GM19351 (cell line): ENCODE data around the gene QRICH2.

ENCODE experiments used
- ATAC-seq: cut with Tn5 transposase; IDR thresholded peaks from one replicate; pipeline ENCODE4 v1.9.1; 2021; ENCODE audit warnings: mild to moderate bottlenecking, moderate library complexity; ENCODE audit not compliant: unreplicated experiment

Gene QRICH2

GRCh38 chr17:76279742-76280287 lies 28.3 kb downstream of the QRICH2 start:
- no peak for ATAC-seq

DNA sequence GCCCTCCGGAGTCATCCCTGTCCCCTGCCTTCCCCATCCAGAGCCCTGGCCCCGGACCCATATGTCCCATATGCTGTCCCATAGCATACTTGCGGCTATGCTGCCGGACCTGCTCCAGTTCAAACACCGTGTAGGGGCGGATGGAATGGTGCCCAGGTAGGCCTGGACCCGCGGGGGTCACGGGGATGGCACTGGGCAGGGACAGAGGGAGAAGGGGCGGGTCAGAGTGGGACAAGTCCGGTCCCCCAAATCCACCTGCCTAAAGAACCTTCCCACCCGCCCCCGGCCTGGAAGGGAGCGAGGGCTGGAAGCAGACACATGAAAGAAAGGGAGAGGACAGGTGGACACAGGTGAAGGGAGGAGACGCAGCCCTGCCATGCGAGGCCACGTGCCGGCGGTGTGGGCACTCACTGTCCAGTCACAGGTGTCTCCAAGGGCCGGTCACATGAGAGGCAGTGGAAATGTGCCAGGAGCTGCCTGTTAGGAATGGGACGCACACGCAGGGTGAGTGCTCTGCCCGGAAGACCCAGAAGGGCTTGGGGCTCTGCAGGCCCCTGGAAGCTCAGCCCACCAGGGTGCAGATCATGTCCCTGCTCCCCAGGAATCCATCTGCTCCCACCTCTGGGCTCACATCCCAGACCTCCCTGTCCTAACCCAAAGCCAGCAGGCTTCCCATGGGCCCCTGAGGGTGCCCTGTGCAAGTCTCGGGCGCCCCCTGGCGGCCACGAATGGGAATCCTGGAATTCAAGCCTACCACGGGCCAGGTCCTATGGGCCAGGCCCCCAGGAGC lies 28.9 kb downstream of the QRICH2 start:
- ATAC-seq = no peak

DNA sequence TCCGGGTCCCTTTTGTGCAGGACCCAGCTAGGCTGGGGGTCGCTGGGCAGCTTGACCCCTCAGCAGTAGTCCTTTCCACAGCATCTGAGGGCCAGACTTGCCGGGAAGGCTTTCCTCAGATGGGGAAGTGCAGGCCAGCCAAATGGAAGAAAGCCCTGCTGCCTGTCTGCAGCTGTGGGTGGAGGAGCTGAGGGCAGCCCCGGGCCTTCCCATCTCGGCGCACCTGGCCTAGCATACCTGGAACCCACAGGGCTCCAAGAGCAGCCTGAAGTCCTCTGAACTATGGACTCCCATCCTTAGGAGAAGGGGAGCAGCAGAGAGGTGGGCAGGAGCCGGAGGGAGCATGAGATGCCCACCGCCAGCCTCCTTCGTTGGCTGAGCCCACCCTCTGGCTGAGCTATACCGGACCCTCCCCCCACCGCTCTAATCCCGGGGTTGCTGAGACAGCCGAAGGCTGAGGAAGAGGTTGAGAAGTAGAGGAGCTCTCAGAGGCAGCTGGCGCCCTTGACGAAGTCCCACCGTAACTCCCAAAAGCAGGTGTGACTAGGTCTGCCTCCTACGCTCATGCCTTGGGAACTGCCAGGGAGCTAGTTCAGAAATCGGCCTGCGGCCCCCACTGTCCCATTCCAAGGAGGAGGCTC lies 29.7 kb downstream of the QRICH2 start:
- ATAC-seq = no peak

GRCh38 chr17:76277300-76278267 lies 30.5 kb downstream of the QRICH2 start:
- no peak for ATAC-seq

DNA sequence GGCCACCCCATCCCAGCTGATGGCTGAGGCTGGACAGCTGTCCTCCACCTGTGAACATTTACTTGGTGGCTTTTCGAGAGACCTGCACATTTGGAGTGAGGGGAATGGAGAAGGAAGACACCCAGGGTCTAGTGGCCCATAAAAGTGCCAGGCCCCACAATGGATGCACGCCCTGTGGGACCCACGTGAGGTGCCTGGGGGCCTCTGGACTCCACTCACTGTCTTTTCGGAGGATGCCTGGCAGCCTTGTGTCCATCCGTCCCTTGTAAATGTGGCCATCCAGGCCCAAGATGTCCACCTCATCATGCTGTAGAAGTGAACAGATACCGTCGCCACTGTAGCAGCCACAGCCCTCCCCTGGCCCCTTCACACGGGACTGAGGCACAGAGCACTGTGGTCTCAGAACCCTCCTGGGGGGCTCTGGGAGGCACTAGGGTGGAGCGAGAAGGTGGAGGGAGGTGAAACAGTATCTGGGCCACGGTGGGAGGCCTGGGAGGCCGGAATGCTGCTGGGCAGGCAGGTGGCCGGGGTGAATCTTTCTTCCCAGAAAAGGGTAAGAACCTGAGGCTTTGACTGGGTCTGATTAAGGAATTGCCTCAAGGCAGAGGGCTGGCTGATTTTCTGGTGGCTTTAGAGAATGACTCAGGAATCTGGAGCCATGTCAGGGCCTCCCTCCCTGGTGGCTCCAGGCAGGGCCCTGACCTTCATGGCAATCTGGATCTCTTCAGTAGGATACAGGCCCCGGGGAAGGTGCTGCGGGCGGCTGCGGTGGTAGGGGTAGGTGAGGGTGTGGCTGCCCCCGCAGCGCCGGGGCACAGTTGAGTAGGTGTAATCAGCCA lies 31.4 kb downstream of the QRICH2 start:
- ATAC-seq = no peak

- ATAC-seq = no peak
These were observed 32.0 kb downstream of the QRICH2 start for GRCh38 chr17:76276069-76276431.

DNA sequence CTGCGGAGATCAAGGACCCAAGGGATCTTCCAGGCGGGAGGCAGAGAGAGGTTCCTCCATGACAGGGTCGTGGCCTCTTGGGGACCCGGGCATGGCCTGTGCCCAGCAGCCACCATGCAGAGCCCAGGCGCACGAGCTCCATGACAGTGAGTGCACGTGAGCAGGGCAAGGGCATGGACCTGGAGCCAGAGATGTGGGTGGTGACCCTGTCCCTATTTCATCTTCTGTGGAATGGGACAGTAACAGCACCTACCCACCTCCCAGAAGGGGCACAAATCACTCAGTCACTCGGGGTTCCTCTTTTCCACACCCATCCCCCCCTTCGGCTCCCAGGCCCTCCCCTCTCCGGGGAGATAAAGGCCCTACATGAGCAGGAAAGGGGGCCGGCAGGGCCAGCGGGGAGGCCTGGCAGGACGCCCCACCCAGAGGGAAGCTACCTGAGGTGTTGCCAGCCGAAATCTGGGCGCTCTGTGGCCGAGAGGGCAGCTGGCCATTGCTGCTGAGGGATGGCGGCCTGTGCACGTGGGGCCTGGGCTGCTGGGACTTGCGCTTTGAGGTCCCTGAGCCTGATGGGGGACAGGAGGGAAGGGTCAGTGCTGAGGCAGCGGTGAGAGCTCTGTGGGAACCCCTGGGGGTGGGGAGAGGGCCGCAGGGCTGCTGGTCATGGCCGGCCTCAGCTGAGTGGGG lies 32.6 kb downstream of the QRICH2 start:
- ATAC-seq = no peak

- no peak for ATAC-seq
These were observed 33.7 kb downstream of the QRICH2 start for GRCh38 chr17:76274112-76274956.

DNA sequence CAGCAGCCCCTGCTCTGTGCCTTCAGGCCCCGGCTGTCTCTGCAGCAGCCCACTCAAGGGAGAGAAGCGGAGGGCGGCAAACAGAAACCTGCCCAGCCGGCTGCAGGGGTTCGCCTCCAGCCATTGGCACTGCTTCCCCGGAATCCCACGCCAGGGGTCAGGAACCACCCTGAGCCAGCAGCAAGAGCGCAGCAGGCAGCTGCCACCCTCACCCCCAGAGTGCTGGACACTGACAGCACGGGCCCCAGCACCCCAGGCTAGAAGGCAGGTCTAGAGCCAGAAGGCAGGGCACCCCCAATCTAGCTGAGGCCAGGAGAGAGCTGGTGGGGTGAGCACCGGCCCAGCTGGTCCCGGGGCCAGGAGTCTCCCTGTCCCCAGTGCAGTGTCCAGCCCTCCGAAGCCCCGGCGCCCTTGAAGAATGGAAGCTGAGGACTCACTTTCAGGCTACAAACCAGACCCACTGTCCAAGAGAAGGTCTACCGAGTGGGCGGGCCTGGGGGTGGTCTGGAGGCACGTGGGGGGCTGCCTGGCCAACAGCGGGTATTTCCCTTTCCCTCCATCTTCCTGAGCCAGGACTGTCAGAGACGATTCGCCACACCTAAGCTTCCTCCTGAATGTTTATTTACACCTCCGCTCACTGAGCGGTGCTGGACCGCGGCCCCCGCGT lies 34.5 kb downstream of the QRICH2 start:
- no peak for ATAC-seq

- peak; percentile 24 for ATAC-seq
These were observed 35.3 kb downstream of the QRICH2 start for GRCh38 chr17:76272541-76273444.

DNA sequence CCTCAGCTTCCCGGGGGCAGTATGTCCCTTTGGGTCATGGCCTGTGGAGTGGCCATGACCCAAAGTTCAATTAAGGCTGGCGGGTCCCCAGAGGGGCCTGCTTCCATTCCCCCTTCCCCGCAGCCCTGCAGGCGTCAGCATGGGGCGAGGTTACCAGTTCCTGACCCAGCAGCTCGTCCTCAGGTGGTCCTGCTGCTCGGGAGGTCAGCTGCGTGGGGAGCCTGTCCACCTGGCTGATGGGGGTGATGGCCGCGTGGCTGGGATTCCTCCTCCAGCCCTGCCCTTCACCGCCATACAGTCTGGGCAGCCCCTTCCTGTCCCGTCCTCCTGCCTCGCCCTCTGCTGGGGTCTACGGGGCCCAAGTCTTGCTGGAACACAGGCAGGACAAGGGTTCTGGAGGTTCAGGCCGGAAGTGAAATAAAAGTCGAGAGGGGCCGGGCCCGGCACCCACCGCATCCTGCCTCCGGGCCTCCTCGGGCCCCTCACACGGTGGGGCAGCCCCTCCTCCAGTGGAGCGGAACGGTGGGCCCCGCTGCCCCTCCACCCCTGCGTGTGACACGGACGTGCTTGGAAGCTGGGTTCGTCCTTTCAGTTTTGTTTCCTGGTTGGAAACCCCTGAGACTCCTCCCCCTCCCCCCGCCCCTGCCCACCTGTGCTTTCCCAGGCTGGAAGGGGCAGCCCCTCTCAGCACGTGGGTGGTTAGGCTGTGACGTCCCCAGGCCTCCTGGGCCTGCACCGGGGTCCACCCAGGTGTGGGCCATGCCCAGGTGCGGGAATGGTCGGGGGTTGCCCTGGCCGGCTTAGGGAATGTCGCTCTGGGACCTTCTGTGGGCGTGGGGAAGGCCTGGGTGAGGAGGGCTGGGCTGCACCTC lies 36.2 kb downstream of the QRICH2 start:
- peak; percentile 46 for ATAC-seq

- ATAC-seq = no peak
These were observed 37.1 kb downstream of the QRICH2 start for GRCh38 chr17:76270770-76271668.

- no peak for ATAC-seq
These were observed 37.9 kb downstream of the QRICH2 start for GRCh38 chr17:76270127-76270592.

DNA sequence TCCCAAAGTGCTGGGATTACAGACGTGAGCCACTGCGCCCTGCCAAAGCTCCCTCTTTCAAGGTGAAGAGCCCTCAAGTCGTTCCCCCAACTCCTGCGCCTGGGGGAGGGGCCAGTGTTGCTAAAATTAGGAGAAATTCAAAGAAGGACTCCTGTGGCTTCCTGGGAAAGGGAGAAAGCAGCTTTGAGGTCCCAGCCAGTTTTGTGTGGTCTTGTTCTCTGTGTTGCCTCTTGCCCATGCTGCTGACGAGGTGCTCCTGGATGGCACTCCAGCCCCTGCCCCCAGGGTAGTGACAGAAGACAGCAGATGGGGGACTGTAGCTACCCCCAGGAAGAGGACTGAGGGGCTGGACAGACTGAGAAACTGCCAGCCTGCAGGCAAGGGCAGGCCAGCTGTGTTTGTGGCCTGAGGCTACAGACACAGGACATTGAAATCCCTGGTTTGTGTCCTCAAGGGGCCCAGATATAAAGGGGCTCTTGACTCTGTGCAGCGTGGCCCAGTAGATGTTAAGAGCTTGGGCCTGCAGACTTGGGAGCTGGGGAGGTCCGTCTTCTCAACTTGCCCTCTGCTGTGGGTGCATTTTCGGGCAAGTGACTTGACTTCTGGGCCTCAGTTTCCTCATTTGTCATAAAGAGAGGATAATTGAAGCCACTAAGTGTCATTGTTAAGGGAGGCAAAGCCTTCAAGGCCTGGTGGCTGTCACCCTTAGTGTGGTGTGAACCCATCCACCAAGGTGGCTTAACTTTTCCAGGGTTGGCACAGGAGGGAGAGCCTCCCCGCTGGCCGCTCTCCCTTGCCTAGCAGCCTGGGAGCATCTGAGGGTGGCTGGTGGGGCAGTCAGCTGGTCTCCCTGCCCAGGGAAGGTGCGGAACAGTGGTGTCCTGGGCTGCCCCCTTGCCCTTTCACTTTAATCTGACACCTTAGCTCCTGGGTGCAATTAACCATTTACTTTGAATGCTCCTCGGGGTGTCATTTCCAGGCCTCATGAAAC lies 38.8 kb downstream of the QRICH2 start:
- no peak for ATAC-seq
